Gastrocnemius medialis (tissue), 4 donors: ENCODE data around the gene IQUB. TPM values are rescaled to one million over a fixed set of nuclear protein-coding genes. Genes with fewer than 3 reads are reported as not detected.
"Not testable (repeated sequence)": the region's sequence is repeated elsewhere in the genome, so short reads cannot be mapped to it uniquely, and the experiment has no call there.

Experiments used
- ATAC-seq, 2 donors: fragments of 150-250 bp; one replicate each; pipeline ENCODE4 v1.9.1; 2016
- DNase-seq, 2 donors: peaks; one replicate each; pipeline ENCODE4 v3.0.0-alpha.2; 2019
- H3K27ac ChIP-seq, 4 donors: fragments of 200-600 bp; sonication (generic); 1 replicate in 1 of 4; 2 replicates in 3 of 4; pipeline ENCODE4 v1.5.1; 2016 to 2018; ENCODE audit warnings: mild to moderate bottlenecking in 2 of 4, moderate library complexity in 1 of 4
- H3K27me3 ChIP-seq, 3 donors: fragments of 200-600 bp; sonication (generic) in 2 of 3; 1 replicate in 1 of 3; 2 replicates in 2 of 3; pipeline versions ENCODE4 v1.5.1 to v1.6.0; 2016 to 2019; ENCODE audit warnings: mild to moderate bottlenecking in 1 of 3, moderate library complexity in 1 of 3
- H3K36me3 ChIP-seq, 2 donors: fragments of 200-600 bp; sonication (generic) in 1 of 2; one replicate each; pipeline ENCODE4 v1.5.1; 2017 to 2018
- H3K4me1 ChIP-seq, 2 donors: fragments of 200-600 bp; sonication (generic) in 1 of 2; one replicate each; pipeline ENCODE4 v1.5.1; 2016 to 2017; ENCODE audit warnings: mild to moderate bottlenecking in 2 of 2
- H3K4me3 ChIP-seq, 4 donors: fragments of 200-600 bp; sonication (generic) in 3 of 4; 1 replicate in 1 of 4; 2 replicates in 3 of 4; pipeline ENCODE4 v1.5.1; 2016 to 2019; ENCODE audit warnings: mild to moderate bottlenecking in 2 of 4
- H3K9me3 ChIP-seq, 3 donors: fragments of 200-600 bp; sonication (generic) in 2 of 3; 1 replicate in 1 of 3; 2 replicates in 2 of 3; pipeline ENCODE4 v1.5.1; 2016 to 2019
- CTCF ChIP-seq, 5 experiments: fragments of 450-650 bp in 3 of 5; fragments of 200-600 bp in 2 of 5; sonication (generic) in 2 of 5; IDR thresholded peaks in 4 of 5; conservative IDR thresholded peaks in 1 of 5; 1 replicate in 4 of 5; 2 replicates in 1 of 5; pipeline ENCODE4 v1.5.1; 2016 to 2019; ENCODE audit warnings: antibody characterized with exemption in 5 of 5, mild to moderate bottlenecking in 3 of 5, moderate library complexity in 3 of 5
- POLR2A ChIP-seq, 2 donors: fragments of 450-650 bp; IDR thresholded peaks; one replicate each; pipeline ENCODE4 v1.6.1; 2017; ENCODE audit warnings: antibody characterized with exemption in 2 of 2, mild to moderate bottlenecking in 2 of 2, moderate library complexity in 2 of 2
- in situ Hi-C, 4 donors: fragments of 200-750 bp; cut with MboI; loops; one replicate each; pipeline versions ENCODE4 v1.15.0 to v1.8.0; 2017; ENCODE audit warnings: low sequenced_read_pairs in 4 of 4
- intact Hi-C: fragments of 100-400 bp; cut with DNase I; formaldehyde crosslinking; loops from one replicate; pipeline ENCODE4 v1.15.1; 2023; ENCODE audit warnings: low total_unique reads
- total RNA-seq, 4 donors: library from RNA; depleted of rRNA; stranded (reverse); fragments of >200 nt; gene quantifications; one replicate each; pipeline versions ENCODE4 v1.1.0 to v1.2.3, GENCODE V29; 2016

The IQUB gene
- total RNA-seq, 4 donors from 2014 or later: 0.15 to 0.42 (median 0.26) TPM; not detected in 1

- Histone ChIP-seq H3K36me3 (peaks cover 0 to 26% of the 10 kb centered on the region in 2 donors), H3K4me3 (no peak overlapping the region), H3K27ac (no peak overlapping the region), H3K4me1 (peaks cover 40 to 42% of the 10 kb centered on the region in 2 donors), H3K27me3 (no peaks in the 10 kb centered on the region), H3K9me3 (no peaks in the 10 kb centered on the region)
- TF ChIP-seq CTCF (IDR thresholded peaks at IDR 0.05 in 4 of 5, conservative IDR thresholded peaks at IDR 0.05 in 1 of 5) (no peak), POLR2A (IDR thresholded peaks at IDR 0.05) (no peak)
- ATAC-seq (no peak), DNase-seq (no peak)
- intact Hi-C loops: loop anchor here (10.0 kb wide), 1 partner anchor 1372 kb away; the partner anchor contains the start of gene POT1
- in situ Hi-C loops: no loop called here
These were observed 18.8 kb upstream of the IQUB start for GRCh38 chr7:123553159-123553558.

GRCh38 chr7:123552641-123553040 lies 18.2 kb upstream of the IQUB start:
- Histone ChIP-seq H3K4me1 (peaks cover 42 to 44% of the 10 kb centered on the region in 2 donors), H3K36me3 (peaks cover 0 to 26% of the 10 kb centered on the region in 2 donors), H3K9me3 (no peaks in the 10 kb centered on the region), H3K4me3 (no peak overlapping the region), H3K27ac (no peak overlapping the region), H3K27me3 (no peaks in the 10 kb centered on the region)
- intact Hi-C loops: loop anchor here (10.0 kb wide), 1 partner anchor 1372 kb away; the partner anchor contains the start of gene POT1
- in situ Hi-C loops: no loop called here
- ATAC-seq: no peak
- DNase-seq: no peak
- TF ChIP-seq CTCF (IDR thresholded peaks at IDR 0.05 in 4 of 5, conservative IDR thresholded peaks at IDR 0.05 in 1 of 5): no peak
- TF ChIP-seq POLR2A (IDR thresholded peaks at IDR 0.05): no peak

GRCh38 chr7:123552134-123552533 lies 17.7 kb upstream of the IQUB start:
- H3K4me3 ChIP-seq, ATAC-seq, H3K9me3 ChIP-seq, H3K27ac ChIP-seq, in situ Hi-C loops, DNase-seq, H3K27me3 ChIP-seq: not testable (repeated sequence)
- intact Hi-C loops: loop anchor here (10.0 kb wide), 1 partner anchor 1373 kb away; the partner anchor contains the start of gene POT1
- peaks cover 46 to 49% of the 10 kb centered on the region in 2 donors for H3K4me1 ChIP-seq
- peaks cover 0 to 26% of the 10 kb centered on the region in 2 donors for H3K36me3 ChIP-seq

GRCh38 chr7:123548406-123548805 lies 14.0 kb upstream of the IQUB start:
- DNase-seq (no peak), ATAC-seq (no peak)
- in situ Hi-C loops (no loop called here), intact Hi-C loops (no loop called here)
- Histone ChIP-seq H3K4me3 (no peak overlapping the region), H3K36me3 (peaks cover 0 to 11% of the 10 kb centered on the region in 2 donors), H3K27ac (peak overlapping the region in 1 of 4 donors; percentile 38), H3K9me3 (no peaks in the 10 kb centered on the region), H3K4me1 (peaks cover 19 to 28% of the 10 kb centered on the region in 2 donors), H3K27me3 (no peaks in the 10 kb centered on the region)
- TF ChIP-seq POLR2A (IDR thresholded peaks at IDR 0.05) (no peak), CTCF (IDR thresholded peaks at IDR 0.05 in 4 of 5, conservative IDR thresholded peaks at IDR 0.05 in 1 of 5) (no peak)

GRCh38 chr7:123539871-123540270 lies 5.5 kb upstream of the IQUB start:
- in situ Hi-C loops: loop anchor here in 2 of 4 donors (5.0 to 10.0 kb wide), 2 partner anchors 48 to 205 kb away; partner anchors contain the start of gene WASL (in 1 of the 2)
- DNase-seq: no peak
- TF ChIP-seq CTCF (IDR thresholded peaks at IDR 0.05 in 4 of 5, conservative IDR thresholded peaks at IDR 0.05 in 1 of 5): no peak
- TF ChIP-seq POLR2A (IDR thresholded peaks at IDR 0.05): no peak
- H3K27me3 ChIP-seq: no peaks in the 10 kb centered on the region
- H3K27ac ChIP-seq: no peak overlapping the region
- peaks cover 0 to 15% of the 10 kb centered on the region in 2 donors for H3K4me1 ChIP-seq
- no peaks in the 10 kb centered on the region for H3K9me3 ChIP-seq
- ATAC-seq: no peak
- no peaks in the 10 kb centered on the region for H3K36me3 ChIP-seq
- intact Hi-C loops: no loop called here
- H3K4me3 ChIP-seq: no peak overlapping the region
